Hepatocyte (in vitro differentiated cells): ENCODE results near the gene METAP1.

ENCODE experiments used
- CTCF ChIP-seq: fragments of 200-600 bp; sonication (generic); IDR thresholded peaks from 2 replicates; pipeline ENCODE4 v1.5.1; 2016; ENCODE audit warnings: antibody characterized with exemption, mild to moderate bottlenecking; ENCODE audit not compliant: poor library complexity
- EZH2 ChIP-seq: fragments of 200-600 bp; sonication (generic); IDR thresholded peaks from 2 replicates; pipeline ENCODE4 v1.6.1; 2016; ENCODE audit warnings: antibody characterized with exemption, mild to moderate bottlenecking, borderline replicate concordance
- EZH2phosphoT487 ChIP-seq: fragments of 200-600 bp; sonication (generic); IDR thresholded peaks from one replicate; pipeline ENCODE4 v1.6.1; 2018; ENCODE audit warnings: antibody characterized with exemption, mild to moderate bottlenecking, low read depth, moderate library complexity; ENCODE audit not compliant: unreplicated experiment, severe bottlenecking

GRCh38 chr4:99103166-99103565 is 107.6 kb downstream of the METAP1 start:
- no peak for TF ChIP-seq EZH2
- TF ChIP-seq CTCF = no peak
- no peak for TF ChIP-seq EZH2phosphoT487
